GM18498 (cell line): Measurements from ENCODE around the gene NOXO1.
A peak's percentile ranks its signal among the peaks of the same experiment; 100 is the strongest.
"Not testable (repeated sequence)": the region's sequence is repeated elsewhere in the genome, so short reads cannot be mapped to it uniquely, and the experiment has no call there.

Source experiments
- ATAC-seq: cut with Tn5 transposase; IDR thresholded peaks from one replicate; pipeline ENCODE4 v1.9.1; 2021; ENCODE audit warnings: mild to moderate bottlenecking, moderate library complexity; ENCODE audit not compliant: unreplicated experiment

NOXO1 gene

GRCh38 chr16:2011726-2012125 is 30.5 kb upstream of the NOXO1 start:
- ATAC-seq, result not testable (repeated sequence)

- peak; percentile 88 for ATAC-seq
Measured at GRCh38 chr16:2009791-2010510, 28.7 kb upstream of the NOXO1 start, which contains the start of gene ZNF598. Gene ZNF598 (minus strand): TSS chr16:2009821.

DNA sequence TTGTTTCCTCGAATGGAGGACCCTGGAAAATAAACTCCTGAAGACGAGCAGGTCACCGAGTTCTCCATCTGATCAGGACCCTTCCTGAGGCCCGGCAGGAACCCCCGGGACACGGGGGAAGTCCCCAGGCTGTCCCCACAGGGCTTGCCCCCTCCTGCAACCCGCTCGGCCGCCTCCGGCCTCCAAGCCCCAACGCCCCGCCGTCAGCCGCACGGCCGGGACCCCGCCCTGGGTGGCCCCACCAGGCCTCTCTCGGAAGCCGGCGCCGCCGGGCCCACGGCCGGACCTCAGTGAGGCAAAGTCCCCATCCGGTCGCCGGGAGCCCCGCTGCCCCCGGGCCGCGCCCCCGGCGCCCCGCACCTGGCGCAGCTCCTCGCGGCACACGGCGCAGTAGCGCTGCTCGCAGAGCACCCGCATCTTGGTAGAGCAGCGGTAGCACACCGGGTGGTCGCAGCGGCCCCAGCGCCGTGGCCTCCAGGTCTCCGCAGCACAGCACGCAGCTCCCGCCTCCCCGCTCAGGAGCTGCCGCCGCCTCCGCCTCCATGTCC is 28.0 kb upstream of the NOXO1 start:
- ATAC-seq, result peak; percentile 41

DNA sequence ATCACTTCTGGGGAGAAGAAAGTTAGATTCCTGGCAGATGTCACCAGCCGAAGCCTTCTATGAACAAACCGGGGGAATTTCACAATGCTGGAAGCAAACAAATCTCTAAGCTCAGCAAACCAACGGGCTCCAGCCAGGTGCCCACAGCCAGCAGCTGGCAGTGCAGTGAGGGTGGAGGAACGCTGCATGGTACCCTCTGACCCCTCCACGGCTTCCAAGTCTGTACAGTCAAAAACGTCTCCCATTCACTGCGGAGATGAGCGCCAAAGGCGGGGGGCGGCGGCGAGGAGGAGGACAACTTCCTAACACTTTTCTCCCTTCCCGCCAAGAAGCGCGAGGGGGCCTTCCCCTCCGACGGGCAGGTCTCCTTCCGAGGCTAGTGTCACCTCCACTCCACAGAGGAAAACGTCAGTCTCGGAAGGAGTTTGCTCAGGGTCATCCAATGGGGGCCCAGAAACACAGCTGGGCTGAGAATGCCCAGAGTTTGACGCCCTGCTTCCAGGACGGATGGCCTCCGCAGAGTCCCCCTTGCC is 27.4 kb upstream of the NOXO1 start:
- ATAC-seq, result no peak

DNA sequence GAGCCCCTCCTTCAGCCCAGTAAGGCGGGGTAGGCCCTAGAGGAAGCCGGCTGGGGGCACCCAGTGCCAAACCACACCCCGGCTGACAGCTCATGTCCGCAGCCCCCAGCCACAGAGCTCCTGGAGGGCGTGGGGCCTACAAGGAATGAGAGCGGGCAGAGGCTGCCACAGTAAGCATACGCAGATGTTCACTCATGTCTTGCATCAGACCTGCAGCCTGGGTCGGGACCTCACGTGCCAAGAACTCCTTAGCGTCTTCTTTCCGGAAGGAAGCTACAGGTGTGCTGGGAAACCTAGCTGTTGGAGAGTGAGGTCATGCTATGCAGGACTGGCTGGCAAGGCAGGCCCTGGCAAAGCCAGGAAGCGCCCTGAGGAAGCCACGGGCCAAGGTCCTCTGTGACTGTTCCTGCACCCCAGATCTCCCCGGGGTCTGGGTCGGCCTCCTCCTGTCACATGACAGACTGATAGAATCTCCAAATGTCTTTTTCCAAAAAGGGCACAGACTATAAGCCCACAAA is 26.8 kb upstream of the NOXO1 start:
- no peak for ATAC-seq

GRCh38 chr16:2007081-2007836 is 26.0 kb upstream of the NOXO1 start:
- ATAC-seq, result no peak

- no peak for ATAC-seq
Measured at GRCh38 chr16:2006317-2006716, 25.0 kb upstream of the NOXO1 start.

DNA sequence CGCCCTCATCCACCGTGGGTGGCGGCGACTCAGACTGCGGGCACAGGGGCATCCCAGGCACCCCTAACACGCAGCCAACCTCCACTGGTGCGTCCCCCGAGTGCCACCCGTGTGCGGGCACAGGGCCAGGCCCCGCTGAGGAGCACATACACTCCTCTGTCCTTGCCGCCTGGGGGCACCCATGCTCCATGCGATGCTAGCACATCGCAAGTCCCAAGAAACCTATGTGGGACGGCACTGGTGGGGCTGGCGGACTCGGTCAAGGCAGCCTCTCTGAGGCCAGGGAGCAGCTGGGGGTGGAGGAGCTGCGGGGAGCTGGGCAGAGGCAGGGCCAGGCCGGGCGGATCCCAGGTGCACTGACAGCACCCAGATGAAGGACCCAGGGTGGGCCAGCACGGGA is 24.4 kb upstream of the NOXO1 start:
- ATAC-seq, result no peak

GRCh38 chr16:2004795-2005517 is 23.7 kb upstream of the NOXO1 start:
- ATAC-seq, result no peak

GRCh38 chr16:2003827-2004641 is 22.8 kb upstream of the NOXO1 start:
- ATAC-seq, result peak; percentile 69

- ATAC-seq, result no peak
Measured at GRCh38 chr16:2003231-2003826, 22.1 kb upstream of the NOXO1 start.

GRCh38 chr16:2002406-2003230 is 21.3 kb upstream of the NOXO1 start:
- ATAC-seq, result no peak

GRCh38 chr16:2001456-2002355 is 20.4 kb upstream of the NOXO1 start:
- ATAC-seq, result no peak

DNA sequence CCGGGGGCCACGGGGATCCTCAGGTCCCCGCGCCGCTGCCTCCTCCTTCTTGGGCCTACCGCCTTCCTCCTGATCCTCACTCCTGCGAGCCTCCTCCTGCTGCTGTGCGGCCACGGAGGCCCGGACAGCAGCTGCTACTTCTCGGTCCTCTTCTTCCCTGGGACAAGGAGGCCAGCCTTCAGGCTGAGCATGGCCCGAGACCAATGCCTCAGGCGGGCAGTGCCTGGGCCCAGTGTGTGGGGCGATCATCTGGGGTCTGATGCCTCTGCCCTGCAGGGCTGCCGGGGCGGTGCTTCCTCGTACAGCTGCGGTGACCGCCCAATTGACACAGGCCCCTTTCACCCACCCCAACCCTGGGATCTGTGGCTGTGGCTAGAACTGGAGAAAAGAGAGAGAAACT is 19.8 kb upstream of the NOXO1 start:
- ATAC-seq, result no peak

DNA sequence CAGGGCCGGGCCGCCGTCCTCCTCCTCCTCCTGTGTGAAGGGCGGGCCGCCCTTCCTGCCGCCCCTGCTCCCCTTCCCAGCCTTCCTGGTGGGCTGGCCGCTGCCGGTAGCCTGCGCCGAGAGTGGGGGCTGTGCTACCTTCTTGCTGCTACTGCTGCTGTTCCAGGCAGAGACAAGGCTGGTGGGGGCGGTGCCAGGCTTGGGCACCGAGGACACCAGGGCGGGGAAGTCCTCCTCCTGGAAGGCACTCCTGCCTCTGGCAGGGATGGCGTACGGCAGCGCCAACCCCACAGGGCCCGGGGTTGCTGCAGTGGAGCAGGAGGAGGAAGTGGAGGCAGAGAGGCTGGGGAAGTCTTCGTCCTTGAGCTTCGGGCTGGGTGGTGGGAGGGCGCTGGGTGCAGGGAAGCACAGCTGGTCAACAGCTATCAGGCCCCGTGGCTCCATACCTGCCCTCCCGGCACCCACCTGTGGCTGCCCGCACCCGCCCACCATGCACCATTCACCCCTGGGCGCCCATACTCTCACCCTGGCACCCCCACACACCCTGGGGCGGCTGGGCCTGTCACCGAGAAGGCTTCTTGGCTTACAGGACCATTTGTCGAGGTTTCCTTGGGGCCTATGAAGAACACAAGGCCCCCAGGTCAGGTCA is 18.7 kb upstream of the NOXO1 start:
- no peak for ATAC-seq

DNA sequence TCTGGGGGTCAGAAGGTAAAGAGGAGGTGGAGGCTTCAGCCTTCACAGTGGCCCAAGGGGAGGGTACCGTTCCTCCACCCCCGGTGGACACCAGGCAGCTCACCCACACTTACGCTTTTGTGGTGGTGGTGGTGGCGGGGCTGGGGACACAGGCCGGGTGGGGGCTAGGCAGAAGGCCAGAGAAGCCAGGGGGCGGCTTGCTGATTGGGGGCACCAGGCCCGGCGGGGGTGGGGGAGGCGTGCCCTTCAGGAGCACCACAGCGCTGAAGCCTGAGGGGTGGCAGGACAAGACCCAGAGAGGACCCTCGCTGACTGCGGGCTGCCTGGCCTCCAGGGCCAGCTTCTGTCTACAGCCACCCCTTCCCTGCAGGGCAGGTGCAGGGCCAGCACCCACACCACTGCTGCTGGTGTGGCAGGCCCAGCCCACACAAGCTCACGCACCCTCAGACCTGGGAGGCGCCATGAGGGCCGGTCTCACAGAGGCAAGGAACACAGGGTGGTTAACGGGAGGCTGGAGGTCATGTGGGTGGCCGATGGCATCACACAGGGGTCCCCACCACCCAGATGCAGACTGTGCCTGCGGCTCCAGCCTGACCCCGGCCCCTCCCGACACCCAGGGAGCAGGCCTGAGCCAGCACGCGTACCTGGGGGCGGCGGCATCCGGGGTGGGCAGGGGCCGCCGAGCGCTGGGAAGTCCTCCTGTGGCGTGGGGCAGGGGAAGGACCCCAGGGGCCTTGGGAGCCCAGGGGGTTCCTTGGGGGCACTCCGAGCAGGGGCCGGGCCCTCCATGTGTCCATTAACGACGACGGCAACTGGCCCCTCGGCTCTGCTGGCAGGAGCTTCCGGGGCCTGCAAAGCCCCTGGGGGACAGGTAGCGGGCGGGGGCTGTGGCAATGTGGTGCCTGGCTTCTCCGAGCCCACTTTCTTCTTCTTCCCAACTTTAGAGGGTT is 17.9 kb upstream of the NOXO1 start:
- ATAC-seq, result no peak
